Kidney epithelial cell (primary cell): ENCODE results near the gene B3GAT1. TPM values are rescaled to one million over a fixed set of nuclear protein-coding genes. Genes with fewer than 3 reads are reported as not detected.

Source experiments
- DNase-seq: peaks from one replicate; pipeline ENCODE4 v3.0.0-alpha.2; 2010; ENCODE audit warnings: low read depth
- H3K27me3 ChIP-seq: 2 replicates; pipeline ENCODE4 v1.6.0; 2011; ENCODE audit warnings: low read length; ENCODE audit not compliant: control insufficient read depth, insufficient read depth
- H3K36me3 ChIP-seq: 2 replicates; pipeline ENCODE4 v1.5.1; 2011; ENCODE audit warnings: low read length; ENCODE audit not compliant: control insufficient read depth, insufficient read depth
- H3K4me3 ChIP-seq: 2 replicates; pipeline ENCODE4 v1.5.1; 2011; ENCODE audit warnings: low read depth, mild to moderate bottlenecking, control low read depth, low read length
- total RNA-seq: library from RNA; depleted of rRNA; stranded (reverse); fragments of >200 nt; gene quantifications from 2 replicates; pipeline ENCODE4 v1.2.3, GENCODE V29; 2015
- TF ChIP-seq, protein P1 (sequence below): IDR thresholded peaks from 2 replicates; pipeline ENCODE4 v1.5.1; 2011; ENCODE audit warnings: mild to moderate bottlenecking, moderate library complexity, low read length, control low read depth, inconsistent platforms; ENCODE audit not compliant: insufficient read depth, poor library complexity, severe bottlenecking

B3GAT1 gene
- total RNA-seq, 1 donor from 2014 or later = 0.71 TPM

DNA sequence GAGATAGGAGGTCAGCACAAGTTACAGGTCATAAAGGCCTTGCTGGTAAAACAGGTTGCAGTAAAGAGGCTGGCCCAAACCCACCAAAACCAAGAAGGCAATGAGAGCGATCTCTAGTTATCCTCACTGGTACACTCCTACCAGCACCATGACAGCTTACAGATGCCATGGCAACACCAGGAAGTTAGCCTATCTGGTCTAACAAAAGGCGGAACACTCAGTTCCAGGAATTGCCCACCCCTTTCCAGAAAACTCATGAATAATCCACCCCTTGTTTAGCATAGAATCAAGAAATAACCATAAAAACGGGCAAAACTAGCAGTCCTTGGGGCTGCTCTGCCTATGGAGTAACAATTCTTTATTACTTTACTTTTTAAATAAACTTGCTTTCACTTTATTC is 43.5 kb upstream of the B3GAT1 start:
- Histone ChIP-seq H3K27me3 (no peaks in the 10 kb centered on the region), H3K4me3 (no peak overlapping the region), H3K36me3 (no peaks in the 10 kb centered on the region)
- DNase-seq = no peak
- TF ChIP-seq, protein P1, sequence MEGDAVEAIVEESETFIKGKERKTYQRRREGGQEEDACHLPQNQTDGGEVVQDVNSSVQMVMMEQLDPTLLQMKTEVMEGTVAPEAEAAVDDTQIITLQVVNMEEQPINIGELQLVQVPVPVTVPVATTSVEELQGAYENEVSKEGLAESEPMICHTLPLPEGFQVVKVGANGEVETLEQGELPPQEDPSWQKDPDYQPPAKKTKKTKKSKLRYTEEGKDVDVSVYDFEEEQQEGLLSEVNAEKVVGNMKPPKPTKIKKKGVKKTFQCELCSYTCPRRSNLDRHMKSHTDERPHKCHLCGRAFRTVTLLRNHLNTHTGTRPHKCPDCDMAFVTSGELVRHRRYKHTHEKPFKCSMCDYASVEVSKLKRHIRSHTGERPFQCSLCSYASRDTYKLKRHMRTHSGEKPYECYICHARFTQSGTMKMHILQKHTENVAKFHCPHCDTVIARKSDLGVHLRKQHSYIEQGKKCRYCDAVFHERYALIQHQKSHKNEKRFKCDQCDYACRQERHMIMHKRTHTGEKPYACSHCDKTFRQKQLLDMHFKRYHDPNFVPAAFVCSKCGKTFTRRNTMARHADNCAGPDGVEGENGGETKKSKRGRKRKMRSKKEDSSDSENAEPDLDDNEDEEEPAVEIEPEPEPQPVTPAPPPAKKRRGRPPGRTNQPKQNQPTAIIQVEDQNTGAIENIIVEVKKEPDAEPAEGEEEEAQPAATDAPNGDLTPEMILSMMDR = no peak

DNA sequence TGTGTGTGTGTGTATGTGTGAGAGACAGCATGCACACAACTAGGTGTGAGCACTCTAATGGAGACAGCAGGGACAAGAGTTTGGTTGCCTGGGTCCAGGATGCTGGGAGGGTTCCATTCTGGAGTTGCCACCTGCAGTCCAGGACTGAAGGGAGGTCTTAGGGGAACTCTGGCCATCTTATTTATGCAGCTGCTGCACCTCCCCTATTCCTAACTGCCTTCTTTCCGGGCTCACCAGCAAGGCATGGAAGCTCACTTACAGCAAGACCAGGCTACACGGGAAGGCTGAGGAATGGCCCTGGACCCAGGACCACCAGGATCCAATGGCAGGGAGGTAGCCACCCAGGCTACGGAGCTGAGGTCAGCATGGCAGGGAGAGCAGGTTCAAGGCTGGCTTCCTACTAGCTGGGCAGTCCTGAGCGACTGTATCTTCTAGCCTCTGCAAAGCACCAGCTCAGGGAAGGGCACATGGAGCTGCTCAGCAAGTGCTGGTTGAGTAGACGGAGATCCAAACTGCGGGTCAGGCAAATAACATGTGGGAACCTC is 42.2 kb upstream of the B3GAT1 start:
- no peak for DNase-seq
- H3K27me3 ChIP-seq = no peaks in the 10 kb centered on the region
- TF ChIP-seq, protein P1 = no peak
- no peaks in the 10 kb centered on the region for H3K36me3 ChIP-seq
- no peak overlapping the region for H3K4me3 ChIP-seq

DNA sequence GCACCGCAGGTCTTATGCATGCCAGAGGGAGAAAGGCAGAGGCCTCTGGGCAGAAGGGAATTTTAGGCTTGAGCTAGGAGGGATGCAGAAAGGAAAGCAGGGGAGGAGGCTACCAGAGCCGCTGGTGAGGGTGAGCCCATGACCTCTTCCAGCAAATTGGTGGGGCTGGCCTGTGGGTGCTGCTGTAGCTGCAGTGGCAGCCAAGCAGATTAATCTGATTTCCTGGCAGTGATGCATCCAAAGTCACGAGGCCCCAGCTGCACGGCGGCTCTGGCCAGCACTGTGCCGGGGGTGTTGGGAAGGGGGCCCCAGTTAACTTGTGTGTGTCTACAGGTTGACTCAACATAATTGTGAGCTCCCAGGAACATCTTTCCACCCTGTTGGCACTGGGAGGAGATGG is 41.4 kb upstream of the B3GAT1 start:
- no peak overlapping the region for H3K4me3 ChIP-seq
- H3K27me3 ChIP-seq = no peaks in the 10 kb centered on the region
- DNase-seq = no peak
- TF ChIP-seq, protein P1 = no peak
- no peaks in the 10 kb centered on the region for H3K36me3 ChIP-seq

DNA sequence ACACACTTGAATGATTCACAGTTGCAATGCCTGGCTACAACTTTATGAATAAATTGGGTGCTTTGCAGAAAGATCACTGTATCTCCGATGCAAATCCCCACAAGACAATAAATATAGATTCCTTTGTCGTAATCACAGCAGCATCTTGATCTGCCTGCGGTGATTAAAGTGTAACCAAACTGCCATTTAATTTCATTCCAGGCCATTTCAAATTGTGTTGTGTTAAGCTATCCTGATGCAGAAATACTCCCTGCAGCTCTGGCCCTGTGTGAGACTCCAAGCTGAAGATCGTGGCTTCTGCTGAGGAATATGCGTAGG is 40.8 kb upstream of the B3GAT1 start:
- TF ChIP-seq, protein P1 = no peak
- no peaks in the 10 kb centered on the region for H3K27me3 ChIP-seq

DNA sequence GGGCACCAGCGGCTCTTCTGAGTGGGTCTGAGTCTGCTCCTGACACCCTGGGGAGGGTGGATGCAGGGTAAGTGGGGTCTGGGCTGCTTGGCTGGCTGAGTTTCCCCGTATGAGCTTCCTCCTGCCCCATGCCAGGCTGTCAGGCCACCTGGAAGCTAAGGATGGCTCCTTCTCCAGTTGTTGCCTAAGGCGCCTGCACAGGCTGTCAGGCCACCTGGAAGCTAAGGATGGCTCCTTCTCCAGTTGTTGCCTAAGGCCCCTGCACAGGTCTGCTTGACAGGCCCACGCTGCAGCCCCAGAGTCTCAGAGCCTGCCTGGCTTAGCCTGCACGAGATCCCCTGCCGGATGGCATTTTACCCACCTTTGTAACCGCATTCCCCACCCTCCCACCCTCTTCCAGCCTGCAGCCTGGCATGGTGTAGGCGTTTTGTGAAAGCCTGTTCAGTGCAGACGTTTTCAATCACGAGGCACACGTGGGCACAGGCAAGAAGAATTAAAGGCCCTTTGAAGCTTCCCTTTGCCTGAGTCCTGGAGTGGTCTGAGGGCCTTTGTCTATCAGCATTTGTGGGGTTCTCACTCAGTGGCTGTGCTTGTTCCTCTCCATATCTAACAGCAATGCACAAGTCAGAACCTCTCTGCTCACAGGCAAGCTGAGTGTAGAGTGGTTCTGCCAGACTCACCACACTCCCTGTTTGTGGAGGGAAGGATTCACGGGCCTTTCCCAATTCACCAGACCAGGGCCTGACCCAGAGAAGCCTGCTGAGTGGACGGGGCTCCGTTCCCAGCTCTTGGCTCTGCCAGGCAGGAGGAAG is 40.2 kb upstream of the B3GAT1 start:
- TF ChIP-seq, protein P1 = no peak
- no peak for DNase-seq
- Histone ChIP-seq H3K27me3 (no peaks in the 10 kb centered on the region), H3K36me3 (no peaks in the 10 kb centered on the region), H3K4me3 (no peak overlapping the region)

More for the DNA sequence above, 40.8 kb upstream of the B3GAT1 start:
- DNase-seq = no peak
- H3K36me3 ChIP-seq = no peaks in the 10 kb centered on the region
- no peak overlapping the region for H3K4me3 ChIP-seq

DNA sequence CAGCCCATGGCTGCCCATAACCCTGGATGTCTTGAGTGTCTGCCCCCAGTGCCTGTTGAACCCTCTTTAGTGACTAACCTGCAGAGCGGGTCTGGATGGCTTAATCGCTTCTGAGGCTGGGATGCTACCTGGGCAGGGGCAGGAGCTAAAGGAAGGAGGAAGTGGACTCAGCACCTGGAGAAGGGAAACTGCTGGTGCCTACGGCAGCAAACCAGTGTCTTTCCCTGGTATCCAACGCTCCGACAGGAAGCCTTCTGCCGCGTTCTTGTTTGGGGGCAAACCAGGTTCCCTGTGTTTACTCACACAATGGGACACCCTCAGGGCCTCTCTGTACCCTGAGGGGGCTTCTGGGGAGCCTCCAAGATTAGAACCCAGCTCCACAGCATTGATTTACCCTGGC is 38.1 kb upstream of the B3GAT1 start:
- no peaks in the 10 kb centered on the region for H3K27me3 ChIP-seq
- TF ChIP-seq, protein P1 = no peak
- H3K4me3 ChIP-seq = no peak overlapping the region
- no peaks in the 10 kb centered on the region for H3K36me3 ChIP-seq
- DNase-seq = no peak
